Suppressor macrophage treated with lipopolysaccharide for 1 hour (primary cell): ENCODE data around the gene MED27.

Experiments
- DNase-seq, 3 donors: peaks; one replicate each; pipeline ENCODE4 v3.0.0-alpha.2; 2020 to 2022

Gene MED27, protein sequence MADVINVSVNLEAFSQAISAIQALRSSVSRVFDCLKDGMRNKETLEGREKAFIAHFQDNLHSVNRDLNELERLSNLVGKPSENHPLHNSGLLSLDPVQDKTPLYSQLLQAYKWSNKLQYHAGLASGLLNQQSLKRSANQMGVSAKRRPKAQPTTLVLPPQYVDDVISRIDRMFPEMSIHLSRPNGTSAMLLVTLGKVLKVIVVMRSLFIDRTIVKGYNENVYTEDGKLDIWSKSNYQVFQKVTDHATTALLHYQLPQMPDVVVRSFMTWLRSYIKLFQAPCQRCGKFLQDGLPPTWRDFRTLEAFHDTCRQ

GRCh38 chr9:132079391-132080091 is at the start of gene MED27:
Gene MED27, minus strand, starts transcription at chr9:132079867. Its CDS starts 23 bp downstream, at chr9:132079844.
- peak; percentile 99 to 100 (median 100) for DNase-seq

DNA sequence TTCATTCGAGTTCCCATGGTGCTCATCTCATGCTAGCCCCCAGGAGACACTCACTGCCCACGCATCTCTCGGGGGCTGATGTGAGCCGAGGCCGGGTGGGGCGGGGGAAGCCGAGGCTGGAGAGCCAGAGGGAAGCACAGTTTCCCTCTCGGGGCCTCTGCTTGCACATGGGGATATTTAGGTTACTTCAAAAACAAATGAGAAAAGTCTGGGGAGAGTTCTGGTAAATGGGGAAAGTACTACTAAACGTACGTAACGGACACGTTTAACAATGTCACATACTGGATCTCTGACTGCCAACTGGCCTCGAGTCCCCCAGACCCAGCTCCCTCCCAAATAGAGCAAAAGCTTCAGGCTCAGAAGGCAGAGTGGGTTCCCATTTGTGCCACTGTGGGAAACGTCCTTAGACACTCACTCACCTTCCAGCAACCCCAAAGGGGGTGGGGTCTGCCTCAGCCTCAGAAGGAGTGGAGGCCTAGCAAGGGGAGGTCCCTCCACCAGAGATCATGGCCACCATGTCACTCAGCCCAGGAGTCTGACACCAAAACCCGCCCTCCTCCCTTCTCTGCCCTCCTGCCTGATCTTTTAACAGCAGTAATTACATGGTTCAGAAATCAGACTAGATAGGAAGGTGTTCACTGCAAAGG is 48.3 kb upstream of the MED27 start:
- DNase-seq: no peak

GRCh38 chr9:132126680-132127236 is 47.1 kb upstream of the MED27 start:
- no peak for DNase-seq

DNA sequence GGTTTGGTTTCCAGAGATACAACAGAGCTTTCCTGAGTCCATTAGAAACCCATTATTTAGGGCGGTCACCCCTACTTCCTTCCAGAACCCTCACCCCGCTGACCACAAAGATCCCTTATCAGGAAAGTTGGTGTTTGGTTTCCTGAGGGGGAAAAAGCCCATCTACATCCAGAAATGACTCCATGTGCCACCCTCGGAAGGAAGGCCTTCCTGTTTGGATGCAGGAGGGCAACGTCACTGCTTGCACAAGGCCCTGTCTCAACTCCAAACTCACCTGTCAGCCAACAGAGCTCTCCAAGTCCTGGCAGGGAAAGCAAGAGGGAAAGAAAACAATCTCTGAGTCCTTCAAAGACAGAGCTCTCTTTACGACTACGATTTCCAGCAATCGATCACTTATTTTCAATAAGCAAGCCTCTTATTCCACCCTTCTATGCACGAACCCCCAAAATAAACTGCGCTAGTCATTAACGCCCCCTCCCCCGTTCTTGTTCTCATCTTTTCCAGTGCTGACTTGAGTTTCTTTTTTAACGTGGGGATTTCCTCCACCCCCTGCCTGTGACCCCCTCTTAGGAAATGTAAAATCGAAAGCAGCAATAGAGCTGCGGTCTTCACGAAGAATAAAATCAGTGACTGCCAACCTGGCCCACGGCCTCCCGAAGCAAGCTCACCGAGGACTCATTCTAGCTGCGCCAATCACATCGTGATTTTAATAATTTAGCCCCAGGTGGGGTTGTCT is 46.4 kb upstream of the MED27 start:
- DNase-seq: no peak

- DNase-seq: no peak
Measured at GRCh38 chr9:132125361-132125760, 45.7 kb upstream of the MED27 start.

DNA sequence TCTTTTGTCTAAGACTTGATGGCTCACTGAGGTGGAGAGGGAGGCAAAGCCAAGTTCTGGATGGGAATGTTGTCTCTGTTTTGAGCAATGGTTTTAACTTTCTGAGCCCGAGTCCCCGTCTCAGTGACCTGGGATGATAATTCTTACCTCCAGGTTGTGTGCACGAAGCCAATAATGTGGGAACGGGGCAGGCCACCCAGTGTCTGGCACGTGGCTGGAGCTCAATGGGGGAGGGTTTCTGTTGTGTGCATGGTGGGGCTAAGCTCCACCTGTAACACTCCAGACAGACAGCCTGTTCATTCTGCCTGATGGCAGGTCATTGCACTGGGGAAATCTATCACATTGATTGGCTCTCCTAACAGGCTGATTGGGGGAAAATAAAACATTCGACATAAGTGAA is 45.1 kb upstream of the MED27 start:
- DNase-seq: no peak

GRCh38 chr9:132121021-132121420 is 41.4 kb upstream of the MED27 start:
- no peak for DNase-seq

GRCh38 chr9:132117694-132118093 is 38.0 kb upstream of the MED27 start:
- no peak for DNase-seq

GRCh38 chr9:132116583-132116982 is 36.9 kb upstream of the MED27 start:
- no peak for DNase-seq

- DNase-seq: peak; percentile 26 to 78 (median 59)
Measured at GRCh38 chr9:132114102-132114707, 34.5 kb upstream of the MED27 start.

DNA sequence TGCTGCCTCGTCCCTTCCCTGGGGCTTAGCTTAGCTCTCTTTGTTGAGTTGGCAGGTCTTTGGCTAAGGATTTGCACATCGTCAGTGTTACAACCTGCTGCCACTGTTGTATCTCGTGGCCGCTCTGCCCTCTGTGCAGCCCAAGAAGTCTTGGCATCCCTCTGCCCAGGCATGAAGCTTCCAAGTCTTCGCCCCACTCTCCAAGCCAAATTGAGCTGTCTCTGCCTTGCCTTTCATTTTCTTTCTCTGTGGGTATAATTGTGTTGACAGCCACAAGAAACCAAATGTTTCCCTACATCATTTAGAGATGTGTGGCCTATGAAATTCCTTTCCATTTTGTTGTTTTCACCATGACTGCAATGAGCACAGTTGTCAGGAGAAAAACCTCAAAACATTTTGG is 29.6 kb upstream of the MED27 start:
- DNase-seq: no peak

DNA sequence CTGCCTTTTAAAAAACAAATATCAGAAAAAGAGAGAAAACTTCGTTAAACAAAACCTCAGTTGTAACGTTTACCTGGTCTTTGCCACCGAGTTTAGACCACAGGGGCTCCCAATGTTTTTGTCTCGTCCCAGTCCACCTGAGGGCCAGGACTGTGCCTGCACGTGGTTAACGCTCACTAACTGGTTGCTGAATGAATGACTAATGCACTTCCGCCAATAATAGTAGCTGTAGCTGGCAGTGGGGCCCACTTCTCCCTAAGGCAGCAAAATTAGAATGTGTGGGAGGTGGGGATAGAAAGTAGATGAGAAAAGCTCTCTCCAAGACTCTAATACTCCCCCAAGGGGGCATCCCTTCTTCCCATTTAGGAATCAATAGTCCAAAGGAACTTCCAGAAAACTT is 29.1 kb upstream of the MED27 start:
- DNase-seq: peak in 2 of 3 donors; percentile 5 to 11

- no peak for DNase-seq
Measured at GRCh38 chr9:132099741-132100407, 20.2 kb upstream of the MED27 start.

- DNase-seq: no peak
Measured at GRCh38 chr9:132099167-132099566, 19.5 kb upstream of the MED27 start.

- DNase-seq: no peak
Measured at GRCh38 chr9:132094314-132094791, 14.7 kb upstream of the MED27 start.

DNA sequence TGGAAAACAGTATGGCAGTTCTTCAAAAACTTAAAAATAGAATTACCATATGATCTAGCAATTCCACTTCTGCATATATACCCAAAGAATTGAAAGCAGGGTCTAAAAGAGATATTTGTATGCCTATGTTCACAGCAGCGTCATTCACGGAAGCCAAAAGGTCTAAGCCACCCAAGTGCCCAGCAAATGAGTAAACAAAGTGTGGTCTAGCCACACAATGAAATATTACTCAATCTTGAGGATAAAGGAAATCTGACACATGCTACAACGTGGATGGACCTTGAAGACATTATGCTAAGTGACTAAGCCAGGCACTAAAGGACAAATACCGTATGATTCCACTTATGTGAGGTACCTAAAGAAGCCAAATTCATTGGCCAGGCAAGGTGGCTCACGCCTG is 11.1 kb upstream of the MED27 start:
- peak in 1 of 3 donors; percentile 29 for DNase-seq

DNA sequence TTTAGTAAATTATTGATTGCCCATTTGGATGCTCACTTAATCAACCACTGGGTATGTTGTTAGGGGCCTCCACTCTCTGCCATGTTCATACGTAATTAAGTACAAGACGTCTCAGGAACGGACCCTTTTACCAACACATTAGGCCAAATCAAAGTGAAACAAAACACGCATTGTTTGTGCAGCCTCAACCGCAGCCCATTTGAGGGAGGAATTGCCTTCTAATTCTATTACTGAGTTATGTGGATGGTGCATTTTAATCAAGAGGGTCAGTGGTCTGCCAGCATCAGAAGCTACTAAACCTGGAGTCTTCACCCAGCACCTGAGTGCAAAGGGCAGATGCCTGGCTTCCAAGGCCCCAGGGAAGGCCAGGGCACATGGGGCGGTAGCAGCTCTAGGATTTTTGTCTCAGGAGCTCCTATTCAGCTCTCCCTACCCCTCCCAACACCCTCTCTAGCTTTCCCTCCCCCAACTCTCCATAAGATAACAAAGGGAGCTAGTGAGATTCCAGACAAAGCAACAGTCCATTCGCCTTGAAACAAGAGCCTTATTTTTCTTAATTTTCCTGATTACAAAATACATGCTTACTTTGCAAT is 7.9 kb upstream of the MED27 start:
- no peak for DNase-seq

GRCh38 chr9:132082188-132082587 is 2.5 kb upstream of the MED27 start:
- DNase-seq: peak in 2 of 3 donors; percentile 18 to 43

DNA sequence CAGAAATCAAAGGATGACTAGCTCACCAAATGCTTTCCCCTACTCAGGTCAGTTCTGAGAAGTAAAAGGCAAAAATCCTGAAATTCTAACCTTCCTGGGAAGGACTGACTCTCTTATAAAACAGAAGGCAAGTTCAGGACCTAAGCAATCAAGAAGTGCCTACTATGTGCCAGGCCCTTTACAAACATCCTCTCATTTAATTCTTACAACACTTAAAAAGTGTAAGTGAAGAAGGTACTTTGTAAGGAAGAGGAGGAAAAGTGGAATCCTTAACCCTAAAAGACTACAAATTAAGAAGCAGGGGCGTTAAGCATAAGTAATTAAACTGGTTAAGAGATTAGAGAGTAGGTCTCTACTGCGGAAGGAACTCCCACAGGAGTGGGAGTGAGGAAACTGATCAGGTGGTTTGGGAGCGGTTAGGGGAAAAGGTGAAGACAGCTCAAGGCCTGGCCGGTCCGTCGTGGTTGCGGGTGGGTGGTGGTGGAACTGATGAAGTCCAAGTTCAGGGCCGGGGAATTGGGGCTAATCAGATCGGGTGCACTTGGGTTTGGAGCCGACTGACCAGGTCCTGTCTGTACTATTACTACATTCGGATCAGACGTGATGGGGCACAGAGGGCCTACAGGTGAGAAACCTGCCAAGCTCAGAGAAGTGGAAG is 839 bp downstream of the MED27 start:
- peak in 1 of 3 donors; percentile 50 for DNase-seq

GRCh38 chr9:132077881-132078698 is 1.6 kb downstream of the MED27 start:
- peak in 2 of 3 donors; percentile 41 to 53 for DNase-seq
